Measurements from ENCODE around the gene TXNIP.

Gene TXNIP

GRCh38 chr1:145983960-145984830 is 12.2 kb downstream of the TXNIP start:
- no peak for DNase-seq

- no peak for DNase-seq
Observed at GRCh38 chr1:145983206-145983675, 13.1 kb downstream of the TXNIP start.

GRCh38 chr1:145982010-145982723 is 14.2 kb downstream of the TXNIP start:
- DNase-seq, result no peak

GRCh38 chr1:145980457-145980994 is 15.9 kb downstream of the TXNIP start:
- no peak for DNase-seq

- no peak for DNase-seq
Observed at GRCh38 chr1:145979746-145980456, 16.5 kb downstream of the TXNIP start.

GRCh38 chr1:145978854-145979745 is 17.3 kb downstream of the TXNIP start:
- DNase-seq, result peak; percentile 90

- DNase-seq, result no peak
Observed at GRCh38 chr1:145978471-145978853, 17.9 kb downstream of the TXNIP start.

- DNase-seq, result no peak
Observed at GRCh38 chr1:145977486-145978470, 18.6 kb downstream of the TXNIP start.

GRCh38 chr1:145977016-145977415 is 19.4 kb downstream of the TXNIP start:
- no peak for DNase-seq

- no peak for DNase-seq
Observed at GRCh38 chr1:145975216-145975615, 21.2 kb downstream of the TXNIP start.

- no peak for DNase-seq
Observed at GRCh38 chr1:145974721-145975120, 21.7 kb downstream of the TXNIP start.

GRCh38 chr1:145972580-145972979 is 23.8 kb downstream of the TXNIP start:
- DNase-seq, result no peak

GRCh38 chr1:145967288-145967687 is 29.1 kb downstream of the TXNIP start:
- no peak for DNase-seq

GRCh38 chr1:145965119-145965744 is 31.1 kb downstream of the TXNIP start:
- DNase-seq, result no peak

GRCh38 chr1:145964328-145965118 is 31.9 kb downstream of the TXNIP start, which contains the start of the genes ANKRD34A and POLR3GL:
Gene ANKRD34A (minus strand): TSS chr1:145964575. CDS start chr1:145961759, 2,816 bp downstream.
Gene POLR3GL (plus strand): TSS chr1:145964690. CDS start chr1:145974866, 10,176 bp downstream.
- peak; percentile 64 for DNase-seq

GRCh38 chr1:145963265-145964019 is 32.9 kb downstream of the TXNIP start:
- no peak for DNase-seq

- DNase-seq, result no peak
Observed at GRCh38 chr1:145962157-145963102, 33.9 kb downstream of the TXNIP start.
